GM12865 (cell line): ENCODE data around the gene THYN1.

Source experiments
- DNase-seq: peaks from one replicate; pipeline ENCODE4 v3.0.0; 2010; ENCODE audit warnings: low read depth
- H3K4me3 ChIP-seq: 2 replicates; pipeline ENCODE4 v1.5.1; 2011; ENCODE audit warnings: mild to moderate bottlenecking, low read depth, low read length, control low read depth
- TF ChIP-seq, protein P1 (sequence below): IDR thresholded peaks from 2 replicates; pipeline ENCODE4 v1.5.1; 2011; ENCODE audit warnings: low read length, control low read depth, low read depth, inconsistent platforms; ENCODE audit not compliant: insufficient read depth; ENCODE audit errors: missing control alignments

Gene THYN1

DNA sequence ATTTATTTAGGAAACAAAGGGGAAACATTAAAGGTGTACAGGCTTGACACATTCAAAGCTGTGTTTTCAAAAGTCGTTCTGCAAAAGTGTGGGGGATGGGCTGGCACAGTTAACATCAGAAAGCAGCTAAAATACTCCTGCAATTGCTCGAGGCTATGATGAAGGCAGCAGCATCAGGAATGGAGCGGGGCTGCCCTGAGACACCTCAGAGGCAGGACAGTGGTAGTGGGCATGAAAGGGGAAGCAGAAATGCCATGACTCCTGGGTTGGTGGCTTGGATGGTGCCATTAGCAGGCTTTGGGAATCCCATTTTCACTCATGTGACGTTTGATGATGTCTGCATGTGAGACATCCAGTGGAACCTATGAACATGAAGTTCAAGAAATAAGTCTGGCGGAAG, 30.0 kb downstream of the THYN1 start:
- H3K4me3 ChIP-seq, result peak overlapping the region; percentile 94
- peak; percentile 16 for DNase-seq
- TF ChIP-seq, protein P1, sequence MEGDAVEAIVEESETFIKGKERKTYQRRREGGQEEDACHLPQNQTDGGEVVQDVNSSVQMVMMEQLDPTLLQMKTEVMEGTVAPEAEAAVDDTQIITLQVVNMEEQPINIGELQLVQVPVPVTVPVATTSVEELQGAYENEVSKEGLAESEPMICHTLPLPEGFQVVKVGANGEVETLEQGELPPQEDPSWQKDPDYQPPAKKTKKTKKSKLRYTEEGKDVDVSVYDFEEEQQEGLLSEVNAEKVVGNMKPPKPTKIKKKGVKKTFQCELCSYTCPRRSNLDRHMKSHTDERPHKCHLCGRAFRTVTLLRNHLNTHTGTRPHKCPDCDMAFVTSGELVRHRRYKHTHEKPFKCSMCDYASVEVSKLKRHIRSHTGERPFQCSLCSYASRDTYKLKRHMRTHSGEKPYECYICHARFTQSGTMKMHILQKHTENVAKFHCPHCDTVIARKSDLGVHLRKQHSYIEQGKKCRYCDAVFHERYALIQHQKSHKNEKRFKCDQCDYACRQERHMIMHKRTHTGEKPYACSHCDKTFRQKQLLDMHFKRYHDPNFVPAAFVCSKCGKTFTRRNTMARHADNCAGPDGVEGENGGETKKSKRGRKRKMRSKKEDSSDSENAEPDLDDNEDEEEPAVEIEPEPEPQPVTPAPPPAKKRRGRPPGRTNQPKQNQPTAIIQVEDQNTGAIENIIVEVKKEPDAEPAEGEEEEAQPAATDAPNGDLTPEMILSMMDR, result no peak

DNA sequence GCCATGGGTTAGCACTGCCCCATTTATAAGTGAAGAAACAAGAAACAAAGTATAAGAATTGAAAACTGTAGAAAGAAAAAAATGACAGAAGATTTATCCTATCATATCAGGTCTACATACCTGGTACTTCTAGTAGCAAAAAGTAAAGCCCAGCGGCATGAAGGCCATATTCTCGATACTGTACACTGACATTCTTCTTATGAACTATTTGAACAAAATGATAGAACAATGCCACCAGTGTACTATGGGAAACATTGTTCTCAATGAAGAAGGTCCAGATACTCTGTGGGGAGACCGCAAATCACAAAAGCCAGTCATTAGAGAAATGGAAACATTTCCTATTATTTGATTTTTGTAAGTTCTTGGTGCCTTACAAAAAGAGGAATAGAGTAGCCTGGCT, 36.3 kb downstream of the THYN1 start:
- H3K4me3 ChIP-seq, result no peak overlapping the region
- DNase-seq, result no peak
- TF ChIP-seq, protein P1, result no peak

DNA sequence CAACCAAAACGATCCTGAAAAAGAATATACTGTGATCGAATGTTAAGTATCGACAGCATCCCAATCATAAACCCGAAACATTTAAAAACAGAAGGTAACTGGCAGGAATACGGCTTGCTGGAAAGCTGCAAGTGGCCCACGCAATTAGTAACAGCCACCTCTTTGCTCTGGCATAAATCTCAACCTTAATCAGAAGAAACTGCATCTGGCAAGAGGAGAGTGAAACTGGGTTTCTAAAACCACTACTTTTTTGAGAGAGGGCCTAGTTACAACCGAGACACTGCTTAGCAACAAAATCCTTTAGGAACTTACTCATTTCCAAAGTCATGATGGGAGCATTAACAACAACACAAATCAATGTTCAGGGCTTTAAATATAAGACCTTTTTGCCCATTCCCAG, 37.3 kb downstream of the THYN1 start:
- TF ChIP-seq, protein P1, result no peak
- no peak overlapping the region for H3K4me3 ChIP-seq
- DNase-seq, result no peak

DNA sequence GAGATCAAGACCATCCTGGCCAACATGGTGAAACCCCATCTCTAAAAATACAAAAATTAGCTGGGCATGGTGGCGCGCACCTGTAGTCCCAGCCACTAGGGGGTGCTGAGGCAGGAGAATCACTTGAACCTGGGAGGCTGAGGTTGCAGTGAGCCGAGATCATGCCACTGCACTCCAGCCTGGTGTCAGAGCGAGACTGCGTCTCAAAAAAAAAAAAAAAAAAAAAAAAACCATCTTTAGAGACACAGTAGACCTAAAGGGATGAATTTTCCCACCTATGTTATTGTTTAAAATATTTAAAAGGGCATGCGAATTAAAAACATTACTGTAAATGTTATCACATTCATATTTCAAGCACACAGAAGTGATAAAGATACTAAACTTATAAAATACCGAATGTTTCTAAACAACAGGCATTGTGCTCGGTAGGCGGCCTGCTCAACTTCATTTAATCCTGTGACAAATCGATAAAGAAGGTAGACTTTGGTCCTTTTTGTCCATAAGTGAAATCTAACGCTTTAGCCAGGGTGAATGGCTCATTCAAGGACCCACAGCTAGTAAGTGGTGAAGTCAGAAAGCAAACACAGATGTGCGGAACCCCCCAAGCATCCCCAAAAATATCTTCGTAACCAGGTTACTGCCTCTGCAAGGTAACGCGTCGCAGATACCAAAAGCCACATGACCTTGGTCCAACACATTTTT, 45.5 kb downstream of the THYN1 start:
- TF ChIP-seq, protein P1, result peak; percentile 53
- peak; percentile 46 for DNase-seq
- no peak overlapping the region for H3K4me3 ChIP-seq

DNA sequence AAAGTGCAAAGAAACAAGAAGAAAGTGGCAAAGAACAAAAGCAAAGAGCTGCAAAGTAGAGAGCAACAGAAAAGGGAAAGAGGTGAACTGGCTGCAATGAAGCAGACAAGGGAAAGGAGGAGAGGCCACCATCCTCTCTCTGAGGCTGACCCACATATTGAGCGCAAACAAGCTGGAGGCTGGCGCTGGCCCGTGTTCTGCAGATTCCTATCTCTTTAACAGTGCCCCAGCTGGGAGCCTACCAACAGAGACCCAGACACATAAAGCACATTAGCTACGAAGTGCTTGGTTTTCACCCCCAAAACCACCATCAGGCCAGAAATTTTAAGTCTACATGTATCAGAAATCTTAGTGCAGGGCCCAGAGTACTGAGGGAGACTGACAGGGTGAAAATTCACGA, 47.0 kb downstream of the THYN1 start:
- H3K4me3 ChIP-seq, result no peak overlapping the region
- DNase-seq, result no peak
- TF ChIP-seq, protein P1, result no peak

DNA sequence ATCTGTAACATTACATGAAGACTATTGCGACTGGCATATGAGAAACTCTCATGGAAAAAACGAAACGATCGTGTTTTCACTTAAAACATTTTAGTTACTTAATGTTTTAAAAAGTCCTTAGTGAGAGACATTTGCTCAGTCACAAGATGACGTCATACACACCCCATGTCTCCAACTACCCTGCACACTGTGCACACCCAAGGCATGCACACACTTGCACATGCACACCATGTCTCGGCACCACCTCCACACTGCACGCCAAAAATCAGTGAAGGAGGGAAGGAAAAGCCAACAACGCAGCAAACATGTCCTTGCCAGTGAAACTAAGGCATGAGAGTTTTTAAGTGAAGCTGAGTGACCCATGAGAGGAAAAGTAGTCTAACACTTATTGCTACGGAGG, 47.4 kb downstream of the THYN1 start:
- no peak overlapping the region for H3K4me3 ChIP-seq
- DNase-seq, result no peak
- TF ChIP-seq, protein P1, result no peak

DNA sequence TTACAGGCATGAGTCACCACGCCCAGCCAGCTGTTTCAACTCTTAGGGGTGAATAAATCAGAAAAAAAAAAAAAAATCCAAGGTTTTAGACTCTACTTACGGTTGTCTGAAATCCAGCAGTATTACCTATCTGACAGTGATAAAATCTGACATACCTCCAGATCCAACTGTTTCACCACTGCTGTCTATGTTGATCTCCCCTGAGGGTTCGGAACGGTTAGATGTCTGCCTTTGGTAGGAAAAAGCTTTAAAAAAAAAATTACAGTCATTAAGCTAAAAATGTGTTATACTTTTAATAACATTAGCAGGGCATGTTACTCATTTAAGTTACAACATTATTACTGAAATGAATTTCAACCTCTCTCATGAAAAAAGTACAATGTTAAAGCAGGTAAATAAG, 50.5 kb downstream of the THYN1 start:
- DNase-seq, result no peak
- H3K4me3 ChIP-seq, result no peak overlapping the region
- TF ChIP-seq, protein P1, result no peak
